ACC112 (cell line): ENCODE data around the gene MRPL22.
"Not testable (repeated sequence)": the region's sequence is repeated elsewhere in the genome, so short reads cannot be mapped to it uniquely, and the experiment has no call there.

ENCODE experiments used
- H2AFZ ChIP-seq: fragments of 200-600 bp; sonication (generic); one replicate; pipeline ENCODE4 v1.6.0; 2017; ENCODE audit warnings: antibody characterized with exemption, low read length; ENCODE audit not compliant: unreplicated experiment
- H3K27ac ChIP-seq: fragments of 200-600 bp; sonication (generic); 2 replicates; pipeline ENCODE4 v1.5.1; 2014; ENCODE audit warnings: low read depth, mild to moderate bottlenecking, antibody characterized with exemption, low read length, moderate library complexity
- H3K27me3 ChIP-seq: fragments of 200-600 bp; sonication (generic); 2 replicates; pipeline ENCODE4 v1.6.1; 2014; ENCODE audit warnings: mild to moderate bottlenecking, antibody characterized with exemption, low read length, moderate library complexity, mixed read lengths; ENCODE audit not compliant: insufficient read depth
- H3K36me3 ChIP-seq: fragments of 200-600 bp; sonication (generic); 2 replicates; pipeline ENCODE4 v1.6.1; 2016; ENCODE audit warnings: mild to moderate bottlenecking, antibody characterized with exemption, low read length, moderate library complexity, mixed read lengths; ENCODE audit not compliant: insufficient read depth
- H3K4me1 ChIP-seq: fragments of 200-600 bp; sonication (generic); one replicate; pipeline ENCODE4 v1.6.1; 2016; ENCODE audit warnings: low read length, mixed read lengths; ENCODE audit not compliant: insufficient read depth, unreplicated experiment, control insufficient read depth
- H3K4me3 ChIP-seq: fragments of 200-600 bp; sonication (generic); 2 replicates; pipeline ENCODE4 v1.5.1; 2014; ENCODE audit warnings: mild to moderate bottlenecking, low read depth, low read length
- H3K79me2 ChIP-seq: fragments of 200-600 bp; sonication (generic); one replicate; pipeline ENCODE4 v1.6.0; 2016; ENCODE audit warnings: low read length; ENCODE audit not compliant: control insufficient read depth, unreplicated experiment, insufficient read depth

The MRPL22 gene

DNA sequence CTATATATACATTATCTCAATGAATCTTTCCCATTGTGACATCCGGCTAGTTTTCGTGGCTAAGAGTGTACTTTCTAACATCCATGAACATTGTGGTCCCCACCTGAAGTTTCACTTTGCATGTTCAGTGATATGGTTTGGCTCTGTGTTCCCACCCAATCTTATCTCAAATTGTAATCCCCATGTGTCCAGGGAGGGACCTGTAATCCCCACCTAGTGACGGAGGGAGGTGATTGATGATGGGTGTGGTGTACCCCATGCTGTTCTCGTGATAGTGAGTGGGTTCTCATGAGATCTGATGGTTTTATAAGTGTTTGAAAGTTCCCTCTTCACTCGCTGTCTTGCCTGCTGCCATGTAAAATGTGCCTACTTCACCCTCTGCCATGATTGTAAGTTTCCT, 28.1 kb downstream of the MRPL22 start:
- Histone ChIP-seq H3K4me3 (no peak overlapping the region), H2AFZ (no peak overlapping the region), H3K27me3 (no peaks in the 10 kb centered on the region), H3K79me2 (peaks cover 1% of the 10 kb centered on the region), H3K4me1 (peaks cover 7% of the 10 kb centered on the region), H3K36me3 (peaks cover 3% of the 10 kb centered on the region; the same call in 1 of the 2 replicates), H3K27ac (no peak overlapping the region)

DNA sequence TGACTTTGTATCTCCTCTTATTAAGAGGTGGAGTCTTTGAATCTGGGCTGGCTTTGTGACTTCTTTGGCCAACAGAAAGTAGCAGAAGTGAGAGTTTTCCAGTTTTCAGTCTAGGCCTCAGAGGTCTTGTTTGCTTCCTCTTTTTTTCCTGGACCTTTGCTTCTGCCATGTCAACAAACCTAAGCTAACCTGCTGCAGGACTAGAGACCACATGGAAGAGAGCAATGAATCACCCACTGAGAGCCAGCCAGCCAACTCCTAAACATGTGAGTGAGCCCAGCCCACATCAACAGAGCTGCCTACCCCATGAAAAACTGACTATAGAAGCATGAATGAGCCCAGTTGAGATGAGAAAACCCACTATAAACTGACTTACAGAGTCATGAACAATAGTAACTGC, 29.9 kb downstream of the MRPL22 start:
- H2AFZ ChIP-seq: no peak overlapping the region
- no peak overlapping the region for H3K27ac ChIP-seq
- H3K4me3 ChIP-seq: no peak overlapping the region
- H3K79me2 ChIP-seq: no peaks in the 10 kb centered on the region
- H3K27me3 ChIP-seq: no peaks in the 10 kb centered on the region
- peaks cover 7% of the 10 kb centered on the region for H3K4me1 ChIP-seq
- peaks cover 3% of the 10 kb centered on the region; the same call in 1 of the 2 replicates for H3K36me3 ChIP-seq

DNA sequence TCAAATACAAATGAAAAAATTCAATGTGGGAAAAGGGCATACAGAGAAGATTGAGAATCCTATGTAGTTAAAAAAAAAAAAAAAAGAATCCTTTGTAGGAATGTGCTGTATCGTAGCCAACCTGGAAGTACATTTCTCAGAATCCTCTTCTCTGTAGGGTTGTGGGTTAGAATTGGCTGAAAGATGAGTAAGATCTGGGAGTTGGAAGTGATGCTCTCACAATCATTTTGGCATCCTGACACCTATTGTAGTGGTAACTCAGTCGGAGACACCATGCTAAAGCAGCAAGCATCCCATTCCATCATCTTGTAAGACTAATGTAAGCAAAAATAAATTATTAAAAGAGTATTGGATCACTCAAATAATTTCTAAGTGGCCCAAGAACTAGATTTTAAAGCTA, 30.6 kb downstream of the MRPL22 start:
- Histone ChIP-seq H3K36me3 (peaks cover 3% of the 10 kb centered on the region; the same call in 1 of the 2 replicates), H3K79me2 (no peaks in the 10 kb centered on the region), H3K27me3 (no peaks in the 10 kb centered on the region), H2AFZ (no peak overlapping the region), H3K4me3 (no peak overlapping the region), H3K4me1 (peaks cover under 1% of the 10 kb centered on the region), H3K27ac (no peak overlapping the region)

DNA sequence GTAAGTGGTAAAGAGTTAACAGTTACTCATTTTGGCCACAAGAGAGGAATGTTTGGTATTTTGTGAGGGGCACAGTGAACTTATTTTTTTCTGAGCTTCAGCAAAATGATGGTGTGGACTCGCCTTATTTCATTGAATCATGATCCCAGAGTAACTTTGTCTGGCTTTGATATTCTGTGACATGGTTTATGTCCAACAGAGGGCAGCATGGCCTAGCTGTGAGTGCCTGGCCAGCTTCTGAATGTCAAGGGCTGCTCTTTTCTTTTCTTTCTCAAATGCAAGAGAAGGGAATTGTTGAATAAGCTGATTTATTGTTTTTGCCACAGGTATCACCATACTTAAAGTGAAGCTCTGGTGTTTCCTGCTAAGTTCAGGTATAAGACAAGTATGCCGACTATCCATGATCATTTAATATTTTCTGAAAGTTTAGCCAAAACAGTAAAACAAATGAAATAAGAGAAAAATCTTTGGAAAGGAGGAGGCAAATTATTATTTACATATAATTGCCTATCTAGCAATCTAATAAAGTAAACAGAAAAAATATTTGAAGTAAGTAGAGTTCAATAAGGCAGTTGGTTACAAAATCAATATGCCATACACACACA, 31.7 kb downstream of the MRPL22 start:
- H3K79me2 ChIP-seq: no peaks in the 10 kb centered on the region
- no peak overlapping the region for H2AFZ ChIP-seq
- H3K36me3 ChIP-seq: peaks cover 3% of the 10 kb centered on the region; the same call in 1 of the 2 replicates
- H3K27me3 ChIP-seq: no peaks in the 10 kb centered on the region
- no peak overlapping the region for H3K27ac ChIP-seq
- H3K4me3 ChIP-seq: no peak overlapping the region
- no peaks in the 10 kb centered on the region for H3K4me1 ChIP-seq

DNA sequence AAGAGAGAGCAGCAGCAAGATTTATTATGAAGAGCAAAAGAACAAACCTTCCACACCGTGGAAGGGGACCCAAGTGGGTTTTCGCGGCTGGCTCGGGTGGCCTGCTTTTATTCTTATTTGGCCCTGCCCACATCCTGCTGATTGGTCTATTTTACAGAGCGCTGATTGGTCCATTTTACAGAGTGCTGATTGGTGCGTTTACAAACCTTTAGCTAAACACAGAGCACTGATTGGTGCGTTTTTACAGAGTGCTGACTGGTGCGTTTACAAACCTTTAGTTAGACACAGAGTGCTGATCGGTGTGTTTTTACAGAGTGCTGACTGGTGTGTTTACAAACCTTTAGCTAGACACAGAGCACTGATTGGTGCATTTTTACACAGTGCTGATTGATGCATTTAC, 35.2 kb downstream of the MRPL22 start:
- not testable (repeated sequence) for H3K79me2 ChIP-seq

DNA sequence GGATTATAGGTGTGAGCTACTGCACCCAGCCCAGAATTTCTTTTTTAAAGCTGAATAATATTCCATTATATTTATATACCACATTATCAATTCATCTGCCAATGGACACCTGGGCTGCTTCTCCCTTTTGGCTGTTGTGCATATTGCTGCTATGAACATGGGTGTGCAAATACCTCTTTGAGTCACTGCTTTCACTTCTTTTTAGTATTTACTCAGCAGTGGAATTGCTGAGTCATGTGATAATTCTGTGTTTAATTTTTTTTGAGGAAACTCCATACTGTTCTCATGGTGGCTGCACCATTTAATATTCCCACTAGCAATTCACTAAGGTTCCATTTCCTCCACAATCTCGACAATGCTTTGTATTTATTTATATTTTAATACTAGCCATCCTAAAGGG, 36.5 kb downstream of the MRPL22 start:
- no peak overlapping the region for H3K27ac ChIP-seq
- no peaks in the 10 kb centered on the region for H3K36me3 ChIP-seq
- H3K4me3 ChIP-seq: no peak overlapping the region
- no peak overlapping the region for H2AFZ ChIP-seq
- H3K27me3 ChIP-seq: no peaks in the 10 kb centered on the region
- no peaks in the 10 kb centered on the region for H3K79me2 ChIP-seq
- no peaks in the 10 kb centered on the region for H3K4me1 ChIP-seq

More for the DNA sequence above, 35.2 kb downstream of the MRPL22 start:
- H3K27me3 ChIP-seq, H3K36me3 ChIP-seq, H3K4me3 ChIP-seq, H3K4me1 ChIP-seq, H3K27ac ChIP-seq, H2AFZ ChIP-seq: not testable (repeated sequence)

DNA sequence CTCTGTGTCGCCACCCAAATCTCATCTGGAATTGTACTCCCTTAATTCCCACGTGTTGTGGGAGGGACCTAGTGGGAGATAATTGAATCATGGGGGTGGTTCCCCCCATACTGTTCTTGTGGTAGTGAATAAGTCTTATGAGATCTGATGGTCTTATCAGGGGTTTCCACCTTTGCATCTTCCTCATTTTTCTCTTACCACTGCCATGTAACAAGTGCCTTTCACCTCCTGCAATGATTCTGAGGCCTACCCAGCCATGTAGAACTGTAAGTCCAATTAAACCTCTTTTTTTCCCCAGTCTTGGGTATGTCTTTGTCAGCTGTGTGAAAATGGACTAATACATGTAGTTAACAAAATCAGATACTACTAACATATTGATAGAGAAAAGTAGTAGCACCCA, 37.4 kb downstream of the MRPL22 start:
- not testable (repeated sequence) for H2AFZ ChIP-seq, H3K27ac ChIP-seq, H3K27me3 ChIP-seq, H3K36me3 ChIP-seq, H3K4me3 ChIP-seq, H3K79me2 ChIP-seq, H3K4me1 ChIP-seq

DNA sequence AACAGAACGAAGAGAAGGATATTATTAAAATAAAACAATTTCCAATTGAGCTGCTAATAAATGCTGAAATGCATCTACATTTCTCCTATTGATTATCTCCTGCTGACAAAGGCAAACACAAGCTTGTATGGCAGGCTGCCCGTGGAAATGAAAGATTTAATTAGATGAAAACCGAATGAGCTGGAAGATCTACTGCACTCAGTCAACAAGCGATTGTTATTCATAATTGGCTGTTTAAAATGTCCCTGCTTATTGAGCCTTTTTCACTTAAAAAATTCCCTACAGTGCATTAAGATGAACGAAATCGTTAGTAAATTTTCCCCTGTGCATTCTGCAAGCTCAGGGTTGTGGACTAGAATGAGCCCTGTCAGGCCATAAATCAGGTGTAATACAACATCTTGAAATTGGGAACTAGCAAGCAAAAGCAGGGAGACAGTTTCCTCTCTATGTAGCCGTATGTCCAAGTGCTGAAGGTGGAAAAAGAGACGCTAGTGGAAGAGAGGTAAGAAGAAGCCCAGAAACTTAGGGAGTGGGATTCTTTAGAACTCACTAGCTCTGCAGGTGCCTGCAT, 44.2 kb downstream of the MRPL22 start:
- Histone ChIP-seq H3K36me3 (no peaks in the 10 kb centered on the region), H3K4me1 (no peaks in the 10 kb centered on the region), H2AFZ (no peak overlapping the region), H3K27ac (no peak overlapping the region), H3K4me3 (no peak overlapping the region), H3K79me2 (no peaks in the 10 kb centered on the region), H3K27me3 (peaks cover 32% of the 10 kb centered on the region)

DNA sequence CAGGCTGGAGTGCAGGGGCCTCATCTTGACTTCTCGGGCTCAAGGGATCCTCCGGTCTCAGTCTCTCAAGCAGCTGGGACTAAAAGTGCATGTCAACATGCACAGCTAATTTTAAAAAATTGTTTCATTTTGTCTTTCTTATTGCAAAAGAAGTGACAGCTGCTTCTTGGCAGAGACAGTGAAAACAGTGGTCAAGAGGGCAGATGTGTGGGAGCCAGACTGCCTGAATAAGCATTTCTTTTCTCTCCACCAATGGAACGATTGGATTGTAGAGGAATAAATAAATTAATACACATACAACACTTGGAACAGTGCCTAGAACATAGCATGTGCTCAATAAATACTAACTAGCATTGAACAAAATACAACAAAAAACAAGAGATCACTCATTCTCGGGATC, 45.3 kb downstream of the MRPL22 start:
- Histone ChIP-seq H3K27ac (no peak overlapping the region), H3K27me3 (peaks cover 35% of the 10 kb centered on the region), H2AFZ (no peak overlapping the region), H3K79me2 (no peaks in the 10 kb centered on the region), H3K36me3 (no peaks in the 10 kb centered on the region), H3K4me1 (no peaks in the 10 kb centered on the region), H3K4me3 (no peak overlapping the region)

DNA sequence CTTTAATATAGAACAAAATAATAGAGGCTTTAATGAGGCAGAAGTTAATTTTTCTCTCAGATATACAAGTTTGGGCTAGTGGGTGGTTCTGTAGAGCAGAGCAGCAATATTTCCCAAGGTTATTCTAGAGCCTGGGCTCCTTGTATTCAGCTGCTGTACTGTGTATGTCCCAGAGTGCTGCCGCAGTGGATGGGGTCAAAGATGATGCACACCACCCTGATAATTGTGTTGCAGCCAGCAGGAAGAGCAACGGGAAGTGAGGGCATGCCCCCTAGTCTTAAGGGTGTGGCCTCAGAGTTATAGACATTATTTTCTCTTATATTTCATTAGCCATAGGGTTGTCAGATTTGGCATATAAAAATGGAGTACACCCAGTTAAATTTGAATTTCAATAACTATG, 48.8 kb downstream of the MRPL22 start:
- Histone ChIP-seq H2AFZ (no peak overlapping the region), H3K79me2 (no peaks in the 10 kb centered on the region), H3K27ac (no peak overlapping the region), H3K4me3 (no peak overlapping the region), H3K36me3 (no peaks in the 10 kb centered on the region), H3K27me3 (peaks cover 37% of the 10 kb centered on the region), H3K4me1 (no peaks in the 10 kb centered on the region)

DNA sequence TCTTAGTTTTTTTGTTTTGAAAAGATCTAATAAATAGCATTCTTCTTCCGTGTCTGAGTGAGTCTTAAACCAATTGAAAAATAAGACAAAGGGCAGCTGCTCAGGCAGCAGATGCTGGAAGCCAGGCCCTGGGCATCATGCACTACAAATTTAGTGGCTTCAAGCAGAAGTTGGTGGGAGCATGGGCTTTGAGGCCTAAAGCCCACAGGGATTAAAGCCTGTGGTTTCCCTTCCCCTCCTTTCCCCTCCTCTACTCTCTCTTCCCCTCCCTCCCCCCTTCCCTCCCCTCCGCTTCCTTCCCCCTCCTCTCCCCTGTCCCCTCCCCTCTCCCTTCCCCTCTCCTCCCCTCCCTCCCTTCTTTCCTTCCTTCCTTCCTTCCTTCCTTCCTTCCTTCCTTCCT, 52.6 kb downstream of the MRPL22 start:
- Histone ChIP-seq H3K27me3 (peaks cover 24% of the 10 kb centered on the region; the same call in 1 of the 2 replicates), H3K4me3 (no peak overlapping the region), H2AFZ (no peak overlapping the region), H3K36me3 (no peaks in the 10 kb centered on the region), H3K79me2 (no peaks in the 10 kb centered on the region), H3K27ac (no peak overlapping the region), H3K4me1 (no peaks in the 10 kb centered on the region)
